Osteocyte (in vitro differentiated cells): ENCODE results near the gene DAB2IP. TPM values are rescaled to one million over a fixed set of nuclear protein-coding genes. Genes with fewer than 3 reads are reported as not detected.

ENCODE experiments used
- DNase-seq: peaks from one replicate; pipeline ENCODE4 v3.0.0; 2021; ENCODE audit warnings: mixed read lengths; ENCODE audit not compliant: unreplicated experiment; ENCODE audit errors: extremely low spot score
- H3K27ac Mint-ChIP-seq: one replicate; pipeline ENCODE4 v1.8.0; 2021; ENCODE audit warnings: mild to moderate bottlenecking, mixed read lengths; ENCODE audit not compliant: unreplicated experiment
- H3K27me3 Mint-ChIP-seq: one replicate; pipeline ENCODE4 v1.8.0; 2021; ENCODE audit warnings: mixed read lengths; ENCODE audit not compliant: unreplicated experiment
- H3K36me3 Mint-ChIP-seq: one replicate; pipeline ENCODE4 v1.8.0; 2021; ENCODE audit warnings: mixed read lengths; ENCODE audit not compliant: unreplicated experiment
- H3K4me1 Mint-ChIP-seq: one replicate; pipeline ENCODE4 v1.8.0; 2021; ENCODE audit warnings: mixed read lengths; ENCODE audit not compliant: unreplicated experiment
- H3K4me3 Mint-ChIP-seq: one replicate; pipeline ENCODE4 v1.8.0; 2021; ENCODE audit warnings: mild to moderate bottlenecking, moderate library complexity, mixed read lengths; ENCODE audit not compliant: unreplicated experiment
- H3K9me3 Mint-ChIP-seq: one replicate; pipeline ENCODE4 v1.8.0; 2021; ENCODE audit warnings: mixed read lengths; ENCODE audit not compliant: unreplicated experiment
- total RNA-seq: library from RNA; stranded (reverse); gene quantifications from 2 replicates; pipeline ENCODE4 v1.2.1, GENCODE V29; 2021
- TF ChIP-seq, protein P1 (sequence below): fragments of 200-600 bp; sonication (generic); IDR thresholded peaks from 2 replicates; pipeline ENCODE4 v1.5.0; 2021; ENCODE audit warnings: antibody characterized with exemption, mild to moderate bottlenecking, moderate library complexity

The DAB2IP gene
- total RNA-seq, 1 donor from 2014 or later: 43.6 TPM

DNA sequence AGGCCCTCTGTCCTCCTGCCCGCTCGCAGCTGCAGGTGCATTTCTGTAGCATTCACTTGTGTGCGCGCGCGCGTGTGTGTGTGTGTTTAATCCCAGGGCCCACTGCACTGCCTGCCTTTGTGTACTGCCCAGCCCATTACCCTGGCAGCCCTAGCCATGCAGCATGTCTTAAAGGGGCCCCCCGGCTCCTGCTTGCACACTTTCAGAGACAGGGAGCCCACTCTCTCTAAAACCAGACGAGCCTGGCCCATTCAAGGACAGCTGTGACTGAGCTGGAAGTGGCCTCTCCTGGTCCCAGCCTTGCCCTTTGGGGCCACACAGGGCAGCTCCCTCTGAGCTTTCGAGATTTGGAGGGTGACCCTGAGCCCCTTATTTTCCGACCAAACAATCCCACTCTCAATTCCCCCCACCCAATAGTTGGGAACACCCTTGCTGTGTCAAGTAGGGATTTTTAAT is 98.9 kb downstream of the DAB2IP start:
- Mint-ChIP-seq H3K4me3 (no peak overlapping the region), H3K27me3 (no peaks in the 10 kb centered on the region), H3K9me3 (no peaks in the 10 kb centered on the region), H3K4me1 (peaks cover 70% of the 10 kb centered on the region), H3K36me3 (peaks cover 2% of the 10 kb centered on the region), H3K27ac (peak overlapping the region; percentile 31)
- DNase-seq: no peak
- TF ChIP-seq, protein P1, sequence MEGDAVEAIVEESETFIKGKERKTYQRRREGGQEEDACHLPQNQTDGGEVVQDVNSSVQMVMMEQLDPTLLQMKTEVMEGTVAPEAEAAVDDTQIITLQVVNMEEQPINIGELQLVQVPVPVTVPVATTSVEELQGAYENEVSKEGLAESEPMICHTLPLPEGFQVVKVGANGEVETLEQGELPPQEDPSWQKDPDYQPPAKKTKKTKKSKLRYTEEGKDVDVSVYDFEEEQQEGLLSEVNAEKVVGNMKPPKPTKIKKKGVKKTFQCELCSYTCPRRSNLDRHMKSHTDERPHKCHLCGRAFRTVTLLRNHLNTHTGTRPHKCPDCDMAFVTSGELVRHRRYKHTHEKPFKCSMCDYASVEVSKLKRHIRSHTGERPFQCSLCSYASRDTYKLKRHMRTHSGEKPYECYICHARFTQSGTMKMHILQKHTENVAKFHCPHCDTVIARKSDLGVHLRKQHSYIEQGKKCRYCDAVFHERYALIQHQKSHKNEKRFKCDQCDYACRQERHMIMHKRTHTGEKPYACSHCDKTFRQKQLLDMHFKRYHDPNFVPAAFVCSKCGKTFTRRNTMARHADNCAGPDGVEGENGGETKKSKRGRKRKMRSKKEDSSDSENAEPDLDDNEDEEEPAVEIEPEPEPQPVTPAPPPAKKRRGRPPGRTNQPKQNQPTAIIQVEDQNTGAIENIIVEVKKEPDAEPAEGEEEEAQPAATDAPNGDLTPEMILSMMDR: no peak

DNA sequence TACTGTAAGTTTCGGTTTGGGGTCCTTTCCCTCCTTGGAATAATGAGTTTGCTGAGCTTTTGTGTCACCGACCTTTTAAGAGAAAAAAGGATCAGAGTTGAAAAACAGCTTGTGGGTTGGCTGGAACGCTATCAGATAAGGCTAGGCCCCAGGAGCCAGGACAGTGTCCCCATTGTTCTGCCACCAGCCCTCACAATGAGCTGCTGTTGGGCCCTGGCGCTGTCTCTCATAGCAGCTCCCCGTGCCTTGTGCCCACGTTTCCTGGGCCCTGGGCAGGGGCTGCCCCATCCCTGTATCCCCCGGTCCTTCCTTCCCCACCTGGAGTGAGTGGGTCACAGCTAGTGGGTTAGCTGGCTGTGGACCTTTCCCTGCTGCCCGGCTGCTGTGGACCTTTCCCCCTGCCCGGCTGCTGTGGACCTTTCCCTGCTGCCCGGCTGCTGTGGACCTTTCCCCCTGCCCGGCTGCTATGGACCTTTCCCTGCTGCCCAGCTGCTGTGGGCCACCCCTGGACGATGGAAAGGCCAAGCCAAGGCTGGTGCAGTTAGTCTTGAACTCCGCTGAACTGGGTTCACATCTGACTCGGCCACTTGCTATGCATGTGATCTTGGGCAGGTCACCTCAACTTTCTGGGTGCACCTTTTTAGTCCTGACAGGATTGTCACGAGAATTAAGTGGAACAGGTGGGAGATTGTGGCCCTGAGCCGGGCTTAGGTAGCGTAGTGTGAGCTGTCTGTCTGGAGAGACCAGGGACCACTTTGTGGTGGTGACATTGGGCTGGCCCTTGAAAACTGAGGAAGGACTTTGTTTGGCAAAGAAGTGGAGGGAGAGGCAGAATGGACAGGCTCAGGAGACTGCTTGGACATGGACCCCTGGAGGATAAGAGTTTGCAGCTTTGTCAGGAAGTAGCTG is 99.5 kb downstream of the DAB2IP start:
- TF ChIP-seq, protein P1: no peak
- no peaks in the 10 kb centered on the region for H3K9me3 Mint-ChIP-seq
- H3K36me3 Mint-ChIP-seq: peaks cover 2% of the 10 kb centered on the region
- no peaks in the 10 kb centered on the region for H3K27me3 Mint-ChIP-seq
- no peak overlapping the region for H3K4me3 Mint-ChIP-seq
- peaks cover 66% of the 10 kb centered on the region for H3K4me1 Mint-ChIP-seq
- DNase-seq: no peak
- H3K27ac Mint-ChIP-seq: peak overlapping the region; percentile 31

DNA sequence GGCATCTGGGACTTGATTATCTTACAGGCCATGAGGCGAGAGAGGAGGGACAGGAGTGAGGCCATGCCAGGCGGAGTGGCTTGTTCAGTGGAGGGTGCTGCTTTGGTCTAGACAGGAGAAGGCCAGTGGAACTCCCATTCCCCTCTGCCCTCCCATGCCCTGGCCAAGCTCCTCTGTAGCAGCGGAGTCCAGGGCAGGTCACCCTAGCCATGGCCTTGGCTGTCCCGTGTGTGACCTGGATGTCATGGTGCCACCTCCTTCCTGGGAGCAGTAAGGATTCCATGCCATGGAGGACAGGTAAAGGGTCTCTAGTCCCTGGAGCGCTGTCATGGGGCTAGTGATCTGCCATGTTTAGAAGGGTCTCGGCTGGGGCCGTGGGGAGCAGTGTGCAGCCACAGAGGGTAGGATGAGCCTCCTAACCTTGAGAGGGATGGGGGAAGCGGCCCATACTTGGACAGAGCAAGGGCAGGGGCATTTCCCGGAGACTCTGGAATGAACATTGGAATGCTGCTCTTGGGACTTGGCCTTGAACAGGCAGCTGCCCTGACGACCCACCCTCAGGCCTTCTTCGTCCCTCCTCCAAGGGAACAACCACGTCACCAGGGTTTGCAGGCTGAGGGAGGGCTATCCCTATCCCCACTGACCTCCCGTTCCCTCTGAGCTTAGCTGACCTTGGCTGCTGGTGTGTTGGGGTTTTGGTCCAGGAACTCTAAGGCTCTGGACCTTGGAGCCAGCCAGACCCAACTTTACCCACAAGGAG is 100.4 kb downstream of the DAB2IP start:
- TF ChIP-seq, protein P1: no peak
- peaks cover 57% of the 10 kb centered on the region for H3K4me1 Mint-ChIP-seq

DNA sequence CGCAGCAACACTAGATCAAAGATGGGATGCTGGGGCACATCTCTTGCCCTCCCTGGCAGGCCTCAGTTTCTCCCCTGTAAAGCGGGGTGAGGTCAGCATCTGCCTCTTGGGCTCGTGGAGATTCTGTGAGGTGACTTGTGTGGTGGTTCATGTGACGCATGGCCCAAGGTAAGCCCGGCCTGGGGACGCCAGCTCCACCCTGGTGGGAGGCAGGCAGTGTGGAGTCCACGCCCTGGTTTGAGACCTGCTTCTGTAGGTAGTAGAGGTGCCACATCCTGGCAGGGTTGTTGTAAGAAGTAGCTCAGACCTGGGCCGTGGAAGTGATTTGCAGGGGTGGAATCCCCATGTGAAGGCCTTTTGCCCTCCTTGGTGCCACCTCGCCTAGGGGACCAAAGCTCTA is 101.5 kb downstream of the DAB2IP start:
- peak overlapping the region; percentile 3 for H3K27ac Mint-ChIP-seq
- no peaks in the 10 kb centered on the region for H3K36me3 Mint-ChIP-seq
- H3K4me3 Mint-ChIP-seq: no peak overlapping the region
- no peaks in the 10 kb centered on the region for H3K9me3 Mint-ChIP-seq
- H3K27me3 Mint-ChIP-seq: no peaks in the 10 kb centered on the region
- peaks cover 50% of the 10 kb centered on the region for H3K4me1 Mint-ChIP-seq
- no peak for DNase-seq
- TF ChIP-seq, protein P1: no peak

More for the DNA sequence above, 100.4 kb downstream of the DAB2IP start:
- no peaks in the 10 kb centered on the region for H3K36me3 Mint-ChIP-seq
- H3K27ac Mint-ChIP-seq: peak overlapping the region; percentile 57
- no peaks in the 10 kb centered on the region for H3K9me3 Mint-ChIP-seq
- DNase-seq: no peak
- no peaks in the 10 kb centered on the region for H3K27me3 Mint-ChIP-seq
- H3K4me3 Mint-ChIP-seq: no peak overlapping the region
